GM21390 (cell line): Measurements from ENCODE around the gene KIAA1755.

Experiments used
- ATAC-seq: cut with Tn5 transposase; IDR thresholded peaks from one replicate; pipeline ENCODE4 v1.9.1; 2021; ENCODE audit not compliant: unreplicated experiment

KIAA1755 gene

GRCh38 chr20:38242848-38243708 is 17.5 kb downstream of the KIAA1755 start:
- no peak for ATAC-seq

- ATAC-seq: no peak
Measured at GRCh38 chr20:38241201-38241600, 19.3 kb downstream of the KIAA1755 start.

- ATAC-seq: no peak
Measured at GRCh38 chr20:38239441-38239840, 21.1 kb downstream of the KIAA1755 start.

GRCh38 chr20:38238829-38239228 is 21.7 kb downstream of the KIAA1755 start:
- no peak for ATAC-seq

GRCh38 chr20:38237381-38237780 is 23.2 kb downstream of the KIAA1755 start:
- no peak for ATAC-seq

GRCh38 chr20:38231531-38232121 is 28.9 kb downstream of the KIAA1755 start:
- ATAC-seq: no peak

- no peak for ATAC-seq
Measured at GRCh38 chr20:38230957-38231526, 29.5 kb downstream of the KIAA1755 start.

GRCh38 chr20:38230253-38230551 is 30.3 kb downstream of the KIAA1755 start:
- no peak for ATAC-seq

- no peak for ATAC-seq
Measured at GRCh38 chr20:38229376-38230252, 30.9 kb downstream of the KIAA1755 start.

GRCh38 chr20:38228436-38228835 is 32.1 kb downstream of the KIAA1755 start:
- ATAC-seq: no peak

- no peak for ATAC-seq
Measured at GRCh38 chr20:38227420-38228360, 32.8 kb downstream of the KIAA1755 start.

GRCh38 chr20:38226553-38226952 is 34.0 kb downstream of the KIAA1755 start:
- ATAC-seq: no peak

- ATAC-seq: no peak
Measured at GRCh38 chr20:38225900-38226263, 34.7 kb downstream of the KIAA1755 start.

- no peak for ATAC-seq
Measured at GRCh38 chr20:38225240-38225899, 35.2 kb downstream of the KIAA1755 start.

GRCh38 chr20:38224531-38224930 is 36.0 kb downstream of the KIAA1755 start:
- no peak for ATAC-seq

- ATAC-seq: no peak
Measured at GRCh38 chr20:38223743-38224100, 36.8 kb downstream of the KIAA1755 start.

- no peak for ATAC-seq
Measured at GRCh38 chr20:38222923-38223742, 37.4 kb downstream of the KIAA1755 start.

- ATAC-seq: no peak
Measured at GRCh38 chr20:38222231-38222922, 38.2 kb downstream of the KIAA1755 start.
